Heart right ventricle (tissue), 16 donors: ENCODE data around the gene GOLGA6L10. TPM values are rescaled to one million over a fixed set of nuclear protein-coding genes. Genes with fewer than 3 reads are reported as not detected.
"Not testable (repeated sequence)": the region's sequence is repeated elsewhere in the genome, so short reads cannot be mapped to it uniquely, and the experiment has no call there.

Experiments used
- ATAC-seq, 8 donors: fragments of 200-7000 bp; cut with Tn5 transposase; one replicate each; pipeline ENCODE4 v1.9.1; 2020; ENCODE audit warnings: mild to moderate bottlenecking in 8 of 8, moderate library complexity in 8 of 8, moderate number of reproducible peaks in 1 of 8
- DNase-seq, 2 donors: peaks; one replicate each; pipeline ENCODE4 v3.0.0-alpha.2; 2020
- H3K27ac ChIP-seq, 10 donors: fragments of 200-600 bp; sonication (generic) in 2 of 10; one replicate each; pipeline versions ENCODE4 v1.5.0 to v1.8.0; 2020 to 2022; ENCODE audit warnings: mild to moderate bottlenecking in 3 of 10
- H3K27me3 ChIP-seq, 7 donors: fragments of 200-600 bp; one replicate each; pipeline ENCODE4 v1.8.0; 2021 to 2022; ENCODE audit warnings: mild to moderate bottlenecking in 2 of 7
- H3K36me3 ChIP-seq, 9 donors: fragments of 200-600 bp; sonication (generic) in 1 of 9; one replicate each; pipeline versions ENCODE4 v1.5.0 to v1.8.0; 2020 to 2022; ENCODE audit warnings: mild to moderate bottlenecking in 2 of 9
- H3K4me1 ChIP-seq, 9 donors: fragments of 200-600 bp; sonication (generic) in 1 of 9; one replicate each; pipeline versions ENCODE4 v1.5.0 to v1.8.0; 2020 to 2022; ENCODE audit warnings: mild to moderate bottlenecking in 4 of 9
- H3K4me3 ChIP-seq, 10 donors: fragments of 200-600 bp; sonication (generic) in 2 of 10; one replicate each; pipeline versions ENCODE4 v1.5.0 to v1.8.0; 2020 to 2022; ENCODE audit warnings: mild to moderate bottlenecking in 7 of 10, moderate library complexity in 2 of 10
- H3K9me3 ChIP-seq, 11 donors: fragments of 200-600 bp in 10 of 11; sonication (generic) in 2 of 11; one replicate each; pipeline versions ENCODE4 v1.5.0 to v1.8.0; 2013 to 2022; ENCODE audit warnings: mild to moderate bottlenecking in 2 of 11, control low read depth in 1 of 11, moderate library complexity in 1 of 11
- CTCF ChIP-seq, 9 donors: fragments of 200-600 bp; sonication (generic) in 2 of 9; IDR thresholded peaks; one replicate each; pipeline versions ENCODE4 v1.5.0 to v1.8.0; 2021 to 2022; ENCODE audit warnings: antibody characterized with exemption in 9 of 9, mild to moderate bottlenecking in 5 of 9, moderate library complexity in 1 of 9
- WGBS, 2 donors: extraction: QIAGEN DNeasy Blood & Tissue Kit; methylation state at CpG; one replicate each; pipeline ENCODE4 v1.1.7; 2013; ENCODE audit warnings: inconsistent platforms in 1 of 2; 5-methylcytosine and 5-hydroxymethylcytosine counted together
- intact Hi-C, 10 donors: fragments of 100-400 bp; cut with DNase I; formaldehyde crosslinking; loops; one replicate each; pipeline versions ENCODE4 v1.11.1 to v1.14.2; 2022
- polyA plus RNA-seq, 2 donors: library from polyadenylated mRNA; stranded (reverse); fragments of 200-250 nt; gene quantifications; one replicate each; pipeline ENCODE4 v1.2.3, GENCODE V29; 2013
- total RNA-seq, 10 donors: library from RNA; stranded (reverse); fragmentation: NEBNext Ultra II Directional in 3 of 10; extraction: Animal tissue kit (Norgen Biotek cat#: 25700) in 3 of 10; gene quantifications; one replicate each; pipeline versions ENCODE4 v1.2.1 to v1.2.4, GENCODE V29; 2021 to 2023
- donor health status: Arrhythmogenic right ventricular cardiomyopathy.
- donor health status: ischemic (EF 13 %, LVEDD 7.1; RV severe dilation, severe dysfunction).
- donor health status: healthy with polysubstance abuse.
- donor health status: DM: no; HTN: yes; CAD: no.
- donor health status: DM: no; HTN: no; CAD: no.
- donor health status: ischemic (EF 25% LVEDD 6.9; RV normal size, moderate dysfunction).
- donor health status: ischemic (EF 25% LVEDD 5.7; RV mildly dilated, moderate dysfunction).
- donor health status: healthy.
- donor health status: DM: yes; HTN: yes; CAD: no.
- donor health status: Ischemic cardiomyopathy.
- donor health status: ischemic (EF 35%, LVEDD 5.7; RV mildly dilated, moderate dysfunction).
- donor health status: nonischemic (EF 11% LVEDD 7.7; RV severe dilation, severe dysfunction).
- donor health status: DM: yes; HTN: yes; CAD: no.
- donor health status: PGD.
- donor health status: ischemic (EF 29% LVEDD 5.4; RV normal size, mild dysfunction).
- donor health status: nonischemic (EF 23%, LVEDD 6.1; RV moderate dilation, normal function).

Gene GOLGA6L10
- total and polyA plus RNA-seq, 12 donors, result 0.34 to 5.3 (median 0.62) TPM

GRCh38 chr15:82315519-82316246 lies 33.6 kb downstream of the GOLGA6L10 start:
- 47 to 64% methylated on average over 23 to 24 of the region's 24 CpGs for WGBS, 2 donors
- Histone ChIP-seq H3K4me1 (peaks cover 0 to 10% (median 0%) of the 10 kb centered on the region in 9 donors), H3K9me3 (peaks cover 0 to 2% (median 0%) of the 10 kb centered on the region in 11 donors), H3K27ac (no peak overlapping the region), H3K36me3 (no peaks in the 10 kb centered on the region), H3K27me3 (no peaks in the 10 kb centered on the region), H3K4me3 (no peak overlapping the region)
- ATAC-seq (peak; percentile 51 to 89 (median 68)), DNase-seq (peak; percentile 52 to 60)
- intact Hi-C loops, result no loop called here
- TF ChIP-seq CTCF (IDR thresholded peaks at IDR 0.05), result no peak

- Histone ChIP-seq H3K9me3 (peaks cover 0 to 9% (median 0%) of the 10 kb centered on the region in 11 donors), H3K27me3 (no peaks in the 10 kb centered on the region), H3K36me3 (no peaks in the 10 kb centered on the region), H3K4me1 (peaks cover 0 to 10% (median 0%) of the 10 kb centered on the region in 9 donors), H3K4me3 (no peak overlapping the region), H3K27ac (no peak overlapping the region)
- intact Hi-C loops, result no loop called here
- ATAC-seq (peak in 1 of 8 donors; percentile 2), DNase-seq (no peak)
- TF ChIP-seq CTCF (IDR thresholded peaks at IDR 0.05), result no peak
- 82 to 86% methylated on average over 9 of the region's 9 CpGs for WGBS, 2 donors
These were observed 34.3 kb downstream of the GOLGA6L10 start for GRCh38 chr15:82314769-82315518.

GRCh38 chr15:82313951-82314768 lies 35.1 kb downstream of the GOLGA6L10 start:
- H3K4me1 ChIP-seq, ATAC-seq, H3K27ac ChIP-seq, H3K27me3 ChIP-seq, DNase-seq, H3K4me3 ChIP-seq, intact Hi-C loops, H3K36me3 ChIP-seq: not testable (repeated sequence)
- WGBS, 2 donors, result 86 to 88% methylated on average over 20 to 21 of the region's 21 CpGs
- peaks cover 0 to 12% (median 0%) of the 10 kb centered on the region in 11 donors for H3K9me3 ChIP-seq

GRCh38 chr15:82313446-82313845 lies 35.8 kb downstream of the GOLGA6L10 start:
- ATAC-seq (no peak), DNase-seq (no peak)
- intact Hi-C loops, result no loop called here
- WGBS, 2 donors, result 100% methylated on average over 2 of the region's 2 CpGs
- no peak for TF ChIP-seq CTCF (IDR thresholded peaks at IDR 0.05)
- H3K27ac ChIP-seq, result no peak overlapping the region
- H3K9me3 ChIP-seq, result peaks cover 0 to 12% (median 0%) of the 10 kb centered on the region in 11 donors
- H3K27me3 ChIP-seq, result no peaks in the 10 kb centered on the region
- no peaks in the 10 kb centered on the region for H3K36me3 ChIP-seq
- no peak overlapping the region for H3K4me3 ChIP-seq
- peaks cover 0 to 10% (median 0%) of the 10 kb centered on the region in 9 donors for H3K4me1 ChIP-seq
